ENCODE data around the gene TBL3. TPM values are rescaled to one million over a fixed set of nuclear protein-coding genes. Genes with fewer than 3 reads are reported as not detected.

TBL3 gene
- total RNA-seq, 1 donor from 2014 or later, result 25.6 TPM

DNA sequence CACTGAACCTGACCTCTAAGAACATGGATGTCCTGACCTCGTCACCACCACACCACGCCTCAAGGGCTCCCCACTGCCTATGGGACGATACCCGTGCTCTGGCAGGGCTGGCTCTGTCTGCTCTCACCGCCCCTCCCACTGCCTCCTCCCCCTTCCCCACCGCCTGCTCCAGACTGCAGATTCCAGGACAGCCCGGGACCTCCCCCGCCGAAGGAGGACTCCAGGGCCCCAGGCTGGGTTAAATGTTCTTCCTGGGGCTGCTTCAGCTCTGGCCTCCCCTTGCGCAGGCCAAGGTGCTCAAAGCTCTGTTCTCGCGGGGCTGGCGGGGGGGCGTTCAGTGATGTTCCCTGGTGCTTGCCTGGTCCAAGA, 50.9 kb downstream of the TBL3 start:
- Histone ChIP-seq H3K9me3 (no peaks in the 10 kb centered on the region), H3K27me3 (ENCODE audit: low read depth) (peaks cover 48% of the 10 kb centered on the region), H3K4me1 (peaks cover 54% of the 10 kb centered on the region), H3K27ac (peak overlapping the region; percentile 85), H3K4me3 (peak overlapping the region; percentile 53), H3K36me3 (no peaks in the 10 kb centered on the region)
- intact Hi-C loops (cut with DNase I), result loop anchor here (10.0 kb wide), 1 partner anchor 122 kb away; the partner anchor contains the start of gene RAB26
- DNase-seq, result no peak
- ATAC-seq, result peak; percentile 10 to 29
- TF ChIP-seq, protein P1, sequence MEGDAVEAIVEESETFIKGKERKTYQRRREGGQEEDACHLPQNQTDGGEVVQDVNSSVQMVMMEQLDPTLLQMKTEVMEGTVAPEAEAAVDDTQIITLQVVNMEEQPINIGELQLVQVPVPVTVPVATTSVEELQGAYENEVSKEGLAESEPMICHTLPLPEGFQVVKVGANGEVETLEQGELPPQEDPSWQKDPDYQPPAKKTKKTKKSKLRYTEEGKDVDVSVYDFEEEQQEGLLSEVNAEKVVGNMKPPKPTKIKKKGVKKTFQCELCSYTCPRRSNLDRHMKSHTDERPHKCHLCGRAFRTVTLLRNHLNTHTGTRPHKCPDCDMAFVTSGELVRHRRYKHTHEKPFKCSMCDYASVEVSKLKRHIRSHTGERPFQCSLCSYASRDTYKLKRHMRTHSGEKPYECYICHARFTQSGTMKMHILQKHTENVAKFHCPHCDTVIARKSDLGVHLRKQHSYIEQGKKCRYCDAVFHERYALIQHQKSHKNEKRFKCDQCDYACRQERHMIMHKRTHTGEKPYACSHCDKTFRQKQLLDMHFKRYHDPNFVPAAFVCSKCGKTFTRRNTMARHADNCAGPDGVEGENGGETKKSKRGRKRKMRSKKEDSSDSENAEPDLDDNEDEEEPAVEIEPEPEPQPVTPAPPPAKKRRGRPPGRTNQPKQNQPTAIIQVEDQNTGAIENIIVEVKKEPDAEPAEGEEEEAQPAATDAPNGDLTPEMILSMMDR (IDR thresholded peaks at IDR 0.05), result no peak

DNA sequence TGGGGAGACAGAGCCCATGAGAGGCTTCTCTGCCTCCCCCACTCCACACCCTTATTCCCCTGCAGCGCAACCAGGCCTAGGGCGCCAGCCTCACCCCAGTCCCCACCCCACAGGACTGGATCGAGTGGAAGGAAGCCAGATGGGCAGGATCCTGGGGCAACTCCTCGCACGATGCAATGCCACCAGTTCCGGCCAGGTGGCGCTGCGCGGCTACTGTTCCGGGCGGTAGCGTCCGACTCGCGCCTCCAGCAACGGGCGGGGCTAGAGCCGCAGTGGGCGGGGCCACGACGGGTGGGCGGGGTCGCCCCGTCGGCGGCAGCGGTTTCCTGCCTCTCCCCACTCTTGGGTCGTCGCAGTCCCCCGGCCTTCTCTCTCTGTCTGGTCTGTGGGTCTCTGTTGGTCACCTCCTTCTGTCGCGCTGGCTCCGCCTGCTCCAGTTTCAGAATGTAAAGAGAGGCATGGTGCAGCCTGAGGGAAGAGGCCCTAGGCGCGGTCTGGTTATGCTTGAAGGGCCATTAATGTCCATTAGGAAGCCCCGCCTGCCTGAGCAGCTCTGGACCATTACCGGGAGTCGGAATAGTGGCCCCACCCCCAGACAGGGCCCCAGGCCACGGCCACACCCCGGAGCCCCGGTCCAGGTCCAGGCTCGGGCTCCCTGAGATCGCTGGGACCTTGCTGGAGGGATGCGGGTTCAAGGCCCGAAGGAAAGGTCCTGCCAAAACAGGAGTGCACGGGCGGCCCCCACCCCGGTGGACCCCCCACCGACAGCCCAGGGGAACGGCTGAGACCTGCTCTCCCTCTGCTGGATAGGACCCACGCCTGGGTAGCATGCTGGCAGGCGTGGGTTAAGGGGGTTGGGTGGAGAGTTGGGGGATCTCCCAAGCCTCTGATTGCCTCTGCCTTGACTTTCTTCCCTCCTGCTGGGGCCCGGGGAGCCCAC, 51.5 kb downstream of the TBL3 start:
- peak overlapping the region; percentile 85 for H3K27ac ChIP-seq
- TF ChIP-seq, protein P1 (IDR thresholded peaks at IDR 0.05), result peak; percentile 98
- no peaks in the 10 kb centered on the region for H3K36me3 ChIP-seq
- H3K4me1 ChIP-seq, result peaks cover 61% of the 10 kb centered on the region
- peaks cover 41% of the 10 kb centered on the region for H3K27me3 ChIP-seq (ENCODE audit: low read depth)
- peak overlapping the region; percentile 53 for H3K4me3 ChIP-seq
- ATAC-seq (peak; percentile 94 to 96), DNase-seq (peak; percentile 95)
- no peaks in the 10 kb centered on the region for H3K9me3 ChIP-seq
- intact Hi-C loops (cut with DNase I), result loop anchor here (10.0 kb wide), 1 partner anchor 121 kb away; the partner anchor contains the start of gene RAB26

DNA sequence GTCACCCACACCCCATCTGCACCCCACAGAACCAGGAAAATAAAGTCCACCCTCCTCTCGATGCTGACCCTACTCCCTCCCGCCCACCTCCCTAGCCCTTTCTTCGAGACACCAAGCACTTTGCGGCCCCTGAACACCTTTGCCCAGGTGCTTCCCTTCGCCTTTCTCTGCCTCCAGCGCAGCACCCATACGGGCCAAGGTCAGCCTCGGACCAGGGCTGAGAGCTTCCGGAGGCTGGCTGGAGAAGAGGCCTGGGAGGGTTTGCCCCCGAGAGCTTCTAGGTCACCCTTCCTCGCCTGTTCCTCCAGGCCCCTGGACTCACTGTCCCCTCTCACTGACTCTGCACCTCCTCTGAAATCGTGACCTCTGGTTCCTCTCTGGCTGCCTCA, 52.2 kb downstream of the TBL3 start:
- ATAC-seq, result no peak
- Histone ChIP-seq H3K27ac (peak overlapping the region; percentile 85), H3K36me3 (no peaks in the 10 kb centered on the region)

DNA sequence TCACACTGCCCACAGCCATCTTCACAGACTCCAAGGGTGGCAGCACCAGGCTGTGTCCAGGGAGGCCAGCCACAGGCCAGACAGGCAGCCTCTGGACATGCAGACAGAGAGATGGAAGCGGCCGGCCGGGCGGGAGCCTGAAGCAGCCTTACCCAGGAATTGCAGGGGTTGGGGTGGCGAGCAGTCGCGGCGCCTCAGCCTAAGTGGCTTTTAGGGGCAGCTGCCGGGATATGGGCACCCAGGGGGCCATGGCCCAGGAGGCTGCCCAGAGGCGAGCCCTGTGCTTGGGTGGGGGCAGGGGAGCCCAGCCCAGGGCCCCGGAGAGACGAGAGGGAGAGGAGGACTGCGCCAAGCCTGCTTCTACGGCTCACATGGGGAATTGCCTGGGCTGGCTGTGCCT, 53.4 kb downstream of the TBL3 start:
- no peak for DNase-seq
- Histone ChIP-seq H3K4me3 (no peak overlapping the region), H3K9me3 (no peaks in the 10 kb centered on the region), H3K27ac (peak overlapping the region; percentile 85), H3K4me1 (peaks cover 72% of the 10 kb centered on the region), H3K36me3 (peaks cover 7% of the 10 kb centered on the region), H3K27me3 (ENCODE audit: low read depth) (peaks cover 24% of the 10 kb centered on the region)
- intact Hi-C loops (cut with DNase I), result loop anchor here (10.0 kb wide), 1 partner anchor 120 kb away; the partner anchor contains the start of gene RAB26
- no peak for ATAC-seq
- TF ChIP-seq, protein P1 (IDR thresholded peaks at IDR 0.05), result no peak

More for the DNA sequence above, 52.2 kb downstream of the TBL3 start:
- intact Hi-C loops (cut with DNase I), result loop anchor here (10.0 kb wide), 1 partner anchor 121 kb away; the partner anchor contains the start of gene RAB26
- peaks cover 36% of the 10 kb centered on the region for H3K27me3 ChIP-seq (ENCODE audit: low read depth)
- peaks cover 67% of the 10 kb centered on the region for H3K4me1 ChIP-seq
- H3K4me3 ChIP-seq, result peak overlapping the region; percentile 53
- DNase-seq, result no peak
- H3K9me3 ChIP-seq, result no peaks in the 10 kb centered on the region
- TF ChIP-seq, protein P1 (IDR thresholded peaks at IDR 0.05), result no peak

DNA sequence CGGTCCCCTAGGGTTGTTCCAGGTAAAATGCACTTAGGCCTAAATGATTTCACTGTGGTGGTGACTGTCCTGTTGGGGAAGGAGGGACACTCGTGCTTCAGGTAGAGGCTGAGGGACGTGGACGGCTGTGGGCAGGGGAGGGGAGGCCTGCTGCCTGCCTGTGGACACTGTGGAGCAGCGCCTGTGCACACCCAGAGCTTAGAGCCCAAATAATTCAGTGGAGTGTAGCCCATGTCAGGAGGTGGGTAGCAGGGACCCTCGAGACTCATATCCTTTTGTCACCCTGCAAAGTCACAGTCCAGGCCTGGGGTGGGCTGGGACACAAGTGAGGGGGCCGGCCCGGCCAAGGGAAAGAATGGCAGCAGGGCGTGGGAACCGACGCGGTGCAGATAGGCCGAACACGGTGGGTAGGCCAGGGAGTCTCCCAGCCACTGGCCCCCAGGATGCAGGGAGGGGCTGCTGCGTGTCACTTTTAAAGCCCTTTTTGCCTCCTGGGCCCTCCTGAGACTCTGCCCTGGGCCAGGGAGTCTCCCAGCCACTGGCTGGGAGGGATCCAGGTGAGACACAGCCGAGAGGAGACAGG, 54.1 kb downstream of the TBL3 start:
- H3K4me3 ChIP-seq, result peak overlapping the region; percentile 84
- no peak for ATAC-seq
- TF ChIP-seq, protein P1 (IDR thresholded peaks at IDR 0.05), result no peak
- H3K36me3 ChIP-seq, result peaks cover 14% of the 10 kb centered on the region
- DNase-seq, result no peak
- peaks cover 16% of the 10 kb centered on the region for H3K27me3 ChIP-seq (ENCODE audit: low read depth)
- intact Hi-C loops (cut with DNase I), result loop anchor here (10.0 kb wide), 1 partner anchor 119 kb away; the partner anchor contains the start of gene RAB26
- H3K4me1 ChIP-seq, result peaks cover 74% of the 10 kb centered on the region
- peak overlapping the region; percentile 78 for H3K27ac ChIP-seq
- H3K9me3 ChIP-seq, result no peaks in the 10 kb centered on the region

Data from lower lobe of right lung (tissue), 2 donors.